Measurements from ENCODE around the gene PLCG2.

The PLCG2 gene

DNA sequence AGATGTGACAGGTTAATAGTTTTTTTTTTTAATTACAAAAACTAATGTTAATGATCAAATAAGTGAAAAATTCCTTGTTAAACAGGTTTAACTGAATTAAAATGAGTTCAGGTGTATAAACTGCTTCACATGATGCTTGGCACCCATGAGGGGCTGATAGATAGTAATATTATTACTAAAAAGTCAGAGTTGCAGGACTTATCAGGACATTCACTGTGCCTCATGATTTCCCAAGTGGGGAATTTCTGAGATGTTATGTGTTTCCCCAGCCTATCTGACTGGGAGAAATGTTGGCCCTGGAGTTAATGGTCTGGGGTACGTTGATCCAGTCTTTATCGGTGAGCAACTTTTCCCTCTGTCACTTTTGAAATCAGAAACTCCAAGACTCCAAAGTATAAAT, 102.1 kb downstream of the PLCG2 start:
- no peak for DNase-seq

GRCh38 chr16:81882559-81882958, 103.5 kb downstream of the PLCG2 start:
- no peak for DNase-seq

DNA sequence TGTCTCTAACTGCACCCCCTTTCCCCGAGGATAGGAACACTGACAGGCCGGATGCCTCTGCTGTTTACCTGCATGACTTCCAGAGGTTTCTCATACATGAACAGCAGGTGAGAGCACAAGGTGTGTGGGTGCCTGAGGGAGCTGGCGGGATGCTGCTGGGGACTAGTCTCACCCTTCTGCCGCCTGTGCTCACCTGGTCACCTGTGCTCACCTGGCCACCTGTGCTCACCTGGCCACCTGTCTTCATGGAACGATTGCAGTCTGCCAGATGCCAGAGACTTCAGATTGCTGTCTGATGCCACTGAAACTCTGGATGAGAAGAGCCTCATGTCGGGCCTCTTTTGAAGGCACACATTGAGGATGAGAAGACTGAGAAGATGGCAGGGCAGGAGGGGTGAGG, 104.1 kb downstream of the PLCG2 start:
- DNase-seq: no peak

GRCh38 chr16:81885976-81886586, 107.0 kb downstream of the PLCG2 start:
- peak in 1 of 2 donors; percentile 36 for DNase-seq

DNA sequence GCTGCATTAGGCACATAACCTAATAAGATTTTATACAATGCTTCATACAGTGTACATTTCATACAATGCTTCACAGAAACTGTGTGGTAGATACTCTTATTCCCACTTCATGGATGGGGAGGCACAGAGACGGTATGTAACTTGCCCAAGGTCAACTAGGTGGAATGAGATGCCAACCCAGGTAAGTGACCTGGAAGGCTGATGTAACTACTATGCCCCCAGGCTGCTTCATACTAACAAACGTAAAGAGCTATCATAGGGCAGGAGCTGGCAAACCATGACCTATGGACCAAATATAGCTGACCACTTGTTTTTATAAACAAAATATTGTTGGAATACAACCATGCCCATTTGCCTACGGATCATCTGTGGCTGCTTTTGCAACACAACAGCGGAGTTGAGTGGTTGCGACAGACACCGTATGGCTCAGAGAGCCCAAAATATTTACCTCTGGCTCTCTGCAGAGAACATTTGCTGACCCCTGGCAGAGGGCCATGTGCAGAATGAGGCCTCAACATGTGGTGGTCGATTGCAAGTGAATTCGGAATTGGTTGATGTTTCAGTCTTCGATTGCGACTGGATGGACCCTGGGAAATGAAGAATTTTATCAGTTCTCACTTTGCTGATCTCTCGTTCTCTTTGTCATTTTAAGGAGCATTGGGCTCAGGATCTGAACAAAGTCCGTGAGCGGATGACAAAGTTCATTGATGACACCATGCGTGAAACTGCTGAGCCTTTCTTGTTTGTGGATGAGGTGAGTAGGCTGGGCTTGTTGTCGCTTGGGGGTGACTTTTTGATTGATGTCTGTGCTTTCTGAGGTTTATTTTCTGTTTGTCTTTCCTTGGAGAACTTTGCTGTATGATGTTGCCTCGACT, 109.7 kb downstream of the PLCG2 start:
- DNase-seq: no peak

DNA sequence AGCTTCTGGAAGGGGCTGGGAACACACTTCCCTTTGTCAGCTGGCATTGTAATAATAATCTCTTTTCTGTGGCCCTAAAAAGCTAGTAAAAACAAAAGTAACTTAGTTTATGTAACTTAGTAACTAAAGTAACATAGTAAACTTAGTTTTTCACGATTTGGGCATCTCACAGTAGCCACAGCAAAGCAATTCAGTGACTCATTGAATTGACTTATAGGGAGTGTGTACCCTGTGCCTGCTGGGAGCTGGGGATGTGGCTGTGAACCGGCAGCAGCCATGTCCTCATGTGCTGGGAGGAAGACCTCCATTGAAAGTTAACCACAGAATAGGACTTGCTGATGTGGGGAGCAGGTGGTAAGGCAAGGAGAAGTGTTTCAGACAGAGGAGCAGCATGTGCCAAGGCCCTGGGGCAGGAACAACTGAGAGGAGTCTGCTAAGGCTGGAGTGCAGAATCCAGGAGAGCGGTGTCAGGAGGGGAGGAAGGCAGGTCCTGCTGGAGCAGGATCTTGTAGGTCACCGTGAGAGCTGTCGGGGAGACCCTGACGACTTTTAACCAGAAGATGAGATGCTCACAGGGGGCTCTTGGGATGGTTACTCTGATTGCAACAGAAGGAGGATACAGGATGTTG, 112.8 kb downstream of the PLCG2 start:
- DNase-seq: no peak

DNA sequence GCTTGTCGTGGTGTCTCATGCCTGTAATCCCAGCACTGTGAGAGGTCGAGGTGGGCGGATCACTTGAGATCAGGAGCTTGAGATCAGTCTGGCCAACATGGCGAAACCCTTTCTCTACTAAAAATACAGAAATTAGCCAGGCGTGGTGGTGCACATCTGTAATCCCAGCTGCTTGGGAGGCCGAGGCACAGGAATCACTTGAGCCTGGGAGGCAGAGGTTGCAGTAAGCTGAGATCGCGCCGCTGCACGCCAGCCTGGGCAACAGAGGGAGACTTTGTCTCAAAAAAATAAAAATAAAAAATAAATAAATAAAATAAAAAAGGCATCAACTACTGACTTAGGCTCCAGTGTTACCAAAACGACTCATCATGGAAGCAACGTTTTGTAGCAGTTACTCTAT, 115.5 kb downstream of the PLCG2 start:
- no peak for DNase-seq

DNA sequence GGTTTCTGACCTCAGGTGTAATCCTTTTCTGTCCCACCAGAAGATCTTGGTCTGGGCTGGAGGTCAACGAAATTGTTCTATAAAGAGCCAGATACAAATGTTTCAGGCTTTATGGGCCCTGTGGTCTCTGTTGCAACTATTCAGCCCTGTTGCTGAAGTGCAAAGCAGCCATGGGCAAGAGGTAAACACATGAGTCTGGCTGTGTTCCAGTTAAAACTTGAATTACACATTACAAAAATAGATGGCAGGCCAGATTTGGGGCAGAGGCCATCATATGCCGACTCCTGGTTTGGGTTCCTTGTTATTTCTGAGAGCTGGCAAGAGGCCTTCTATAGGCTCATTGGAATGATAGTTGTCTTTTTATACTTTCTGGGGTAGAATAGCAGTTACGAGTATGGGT, 117.8 kb downstream of the PLCG2 start:
- DNase-seq: no peak

GRCh38 chr16:81899601-81900000, 120.5 kb downstream of the PLCG2 start:
- no peak for DNase-seq

- DNase-seq: no peak
These were observed 120.9 kb downstream of the PLCG2 start for GRCh38 chr16:81900014-81900413.

- no peak for DNase-seq
These were observed 121.4 kb downstream of the PLCG2 start for GRCh38 chr16:81900456-81900855.

GRCh38 chr16:81901484-81901883, 122.4 kb downstream of the PLCG2 start:
- DNase-seq: no peak

GRCh38 chr16:81902025-81902424, 122.9 kb downstream of the PLCG2 start:
- DNase-seq: no peak

DNA sequence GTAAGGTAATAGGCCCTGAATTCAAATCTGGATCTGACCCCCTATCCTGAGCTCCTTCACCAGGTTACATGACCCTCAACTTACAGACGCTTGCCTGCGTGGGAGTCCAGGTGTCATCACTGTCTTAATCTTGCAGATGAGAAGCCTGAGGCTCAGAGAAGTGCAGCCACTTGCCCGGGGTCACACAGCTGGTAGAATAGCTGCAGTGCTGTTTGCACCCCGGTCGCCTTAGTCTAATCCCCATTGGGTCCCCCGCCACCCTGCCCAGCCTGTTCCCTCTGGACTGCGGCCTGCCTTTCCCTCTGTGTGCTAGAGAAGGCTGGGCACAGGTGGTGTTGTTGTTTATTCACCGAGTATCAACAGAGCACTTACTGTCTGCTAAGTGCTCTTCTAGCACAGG, 125.2 kb downstream of the PLCG2 start:
- no peak for DNase-seq

DNA sequence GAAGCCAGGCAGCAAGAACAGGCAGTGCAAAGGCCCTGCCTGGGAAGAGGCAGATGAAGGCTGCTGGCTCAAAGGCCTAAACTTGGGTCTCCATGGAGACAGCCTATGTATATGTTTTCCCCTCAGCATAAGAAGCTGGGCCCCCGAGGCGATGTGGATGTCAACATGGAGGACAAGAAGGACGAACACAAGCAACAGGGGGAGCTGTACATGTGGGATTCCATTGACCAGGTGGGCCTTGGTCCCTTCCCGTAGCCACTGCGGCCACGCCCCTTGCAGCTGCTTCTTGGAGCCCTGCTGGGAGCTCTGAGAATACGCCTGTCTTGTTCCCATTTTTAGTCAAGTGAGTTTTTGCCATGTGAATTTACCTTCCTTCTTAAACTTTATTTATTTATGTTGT, 126.2 kb downstream of the PLCG2 start:
- DNase-seq: no peak

DNA sequence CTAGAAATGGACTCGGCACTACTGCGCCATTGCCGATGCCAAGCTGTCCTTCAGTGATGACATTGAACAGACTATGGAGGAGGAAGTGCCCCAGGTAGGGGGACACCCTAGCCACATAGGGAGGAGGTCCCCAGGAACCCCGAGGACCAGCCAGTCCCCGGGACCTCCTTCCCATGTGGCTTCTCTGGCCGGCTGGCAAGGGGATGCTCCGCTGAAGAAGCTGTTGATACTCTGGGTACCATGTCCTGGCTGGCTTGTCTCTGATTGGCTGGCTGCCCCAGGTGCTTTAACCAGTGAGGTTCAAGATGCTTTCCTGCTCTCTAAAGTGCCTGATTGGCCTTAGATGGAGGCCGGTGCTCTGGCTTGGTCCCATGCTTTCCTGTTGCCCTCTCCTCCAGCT, 128.6 kb downstream of the PLCG2 start:
- no peak for DNase-seq

- no peak for DNase-seq
These were observed 129.6 kb downstream of the PLCG2 start for GRCh38 chr16:81908466-81909262.

GRCh38 chr16:81910366-81910885, 131.3 kb downstream of the PLCG2 start:
- DNase-seq: no peak

DNA sequence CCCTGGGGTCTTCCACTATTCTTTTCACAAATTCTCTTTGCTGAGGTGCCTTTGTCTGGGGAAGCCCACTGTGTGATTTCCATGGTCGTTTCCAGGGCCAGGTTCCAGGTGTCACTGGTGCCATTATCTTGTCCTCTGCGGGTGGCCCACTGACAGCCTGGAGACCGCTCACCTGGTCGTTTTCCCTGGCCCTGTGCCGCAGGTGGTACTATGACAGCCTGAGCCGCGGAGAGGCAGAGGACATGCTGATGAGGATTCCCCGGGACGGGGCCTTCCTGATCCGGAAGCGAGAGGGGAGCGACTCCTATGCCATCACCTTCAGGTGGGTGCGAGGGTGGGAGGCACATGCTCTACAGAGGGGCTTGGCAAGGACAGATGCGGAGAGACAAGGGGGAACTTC, 133.3 kb downstream of the PLCG2 start:
- no peak for DNase-seq

GRCh38 chr16:81913222-81913621, 134.1 kb downstream of the PLCG2 start:
- no peak for DNase-seq

DNA sequence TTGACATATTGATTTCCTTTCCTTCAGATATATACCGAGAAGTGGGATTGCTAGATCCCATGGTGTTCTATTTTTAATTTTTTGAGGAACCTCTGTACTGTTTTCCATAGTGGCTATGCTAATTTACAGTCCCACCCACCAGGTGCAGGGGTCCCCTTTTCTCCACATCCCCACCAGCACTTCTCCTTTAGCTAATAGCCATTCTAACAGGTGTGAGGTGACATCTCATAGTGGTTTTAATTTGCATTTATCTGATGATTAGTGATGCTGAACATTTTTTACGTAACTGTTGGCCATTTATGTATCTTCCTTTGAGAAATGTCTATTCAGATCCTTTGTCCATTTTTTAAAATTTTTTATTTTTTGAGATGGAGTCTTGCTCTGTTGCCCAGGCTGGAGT, 138.3 kb downstream of the PLCG2 start:
- DNase-seq: no peak

DNA sequence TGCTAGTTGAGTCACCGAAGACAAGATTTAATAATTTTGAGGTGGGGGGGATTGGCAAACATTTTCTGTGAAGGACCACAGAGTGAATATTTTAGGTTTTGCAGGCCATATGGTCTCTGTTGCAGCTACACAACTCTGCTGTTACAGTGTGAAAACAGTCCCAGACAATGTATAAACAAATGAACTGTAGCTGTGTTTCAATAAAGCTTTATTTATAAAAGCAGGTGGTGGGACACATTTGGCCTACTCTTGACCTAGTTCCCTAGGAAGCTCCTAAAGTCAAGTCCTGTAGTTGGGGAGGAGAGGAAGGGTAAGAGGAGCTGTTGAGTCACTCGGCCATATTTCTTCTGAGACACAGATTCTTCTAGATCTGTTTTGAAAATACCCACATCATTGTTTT, 139.8 kb downstream of the PLCG2 start:
- DNase-seq: no peak

GRCh38 chr16:81920498-81920897, 141.4 kb downstream of the PLCG2 start:
- no peak for DNase-seq

Data from CD4-positive, alpha-beta T cell treated with Interferon alpha-2 for 1 hour (primary cell).